ENCODE results near the gene DPH2.

DNA sequence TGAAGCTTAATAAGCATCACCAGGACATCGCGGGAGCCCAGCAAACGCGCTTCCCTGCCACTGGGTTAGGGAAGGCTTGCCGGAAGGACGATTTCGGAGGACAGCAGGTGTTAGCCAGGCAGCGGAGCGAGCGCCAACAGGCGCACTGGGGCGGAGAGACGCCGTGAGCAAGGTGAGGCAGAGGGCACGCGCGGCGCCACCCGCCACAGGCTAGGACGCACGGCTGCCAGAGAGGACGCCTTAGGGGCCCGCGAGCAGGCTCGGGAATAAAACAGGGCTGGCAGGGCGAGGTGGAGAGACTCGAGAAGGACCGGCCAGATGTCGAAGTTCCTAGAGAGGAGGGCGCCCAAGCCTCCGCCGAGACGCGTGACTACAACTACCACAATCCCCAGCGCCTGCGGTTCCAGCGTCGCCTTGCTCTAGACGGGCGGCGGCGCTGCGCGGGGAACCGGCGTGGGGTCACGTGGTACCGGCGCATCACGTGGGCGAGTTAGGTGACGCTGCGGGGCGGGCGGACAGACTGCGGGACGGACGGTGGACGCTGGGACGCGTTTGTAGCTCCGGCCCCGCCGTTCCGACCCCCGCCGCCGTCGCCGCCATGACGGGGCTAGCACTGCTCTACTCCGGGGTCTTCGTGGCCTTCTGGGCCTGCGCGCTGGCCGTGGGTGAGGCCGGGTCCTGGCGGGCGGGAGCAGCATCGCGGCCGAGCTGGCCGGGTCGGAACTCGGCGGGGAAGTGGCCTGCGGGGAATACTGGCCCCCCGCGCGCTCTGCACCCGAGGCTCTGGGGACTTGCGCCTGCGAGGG lies 4.8 kb downstream of the DPH2 start, which contains the start of gene ATP6V0B:
- TF ChIP-seq, protein P1, sequence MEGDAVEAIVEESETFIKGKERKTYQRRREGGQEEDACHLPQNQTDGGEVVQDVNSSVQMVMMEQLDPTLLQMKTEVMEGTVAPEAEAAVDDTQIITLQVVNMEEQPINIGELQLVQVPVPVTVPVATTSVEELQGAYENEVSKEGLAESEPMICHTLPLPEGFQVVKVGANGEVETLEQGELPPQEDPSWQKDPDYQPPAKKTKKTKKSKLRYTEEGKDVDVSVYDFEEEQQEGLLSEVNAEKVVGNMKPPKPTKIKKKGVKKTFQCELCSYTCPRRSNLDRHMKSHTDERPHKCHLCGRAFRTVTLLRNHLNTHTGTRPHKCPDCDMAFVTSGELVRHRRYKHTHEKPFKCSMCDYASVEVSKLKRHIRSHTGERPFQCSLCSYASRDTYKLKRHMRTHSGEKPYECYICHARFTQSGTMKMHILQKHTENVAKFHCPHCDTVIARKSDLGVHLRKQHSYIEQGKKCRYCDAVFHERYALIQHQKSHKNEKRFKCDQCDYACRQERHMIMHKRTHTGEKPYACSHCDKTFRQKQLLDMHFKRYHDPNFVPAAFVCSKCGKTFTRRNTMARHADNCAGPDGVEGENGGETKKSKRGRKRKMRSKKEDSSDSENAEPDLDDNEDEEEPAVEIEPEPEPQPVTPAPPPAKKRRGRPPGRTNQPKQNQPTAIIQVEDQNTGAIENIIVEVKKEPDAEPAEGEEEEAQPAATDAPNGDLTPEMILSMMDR (IDR thresholded peaks at IDR 0.05), result peak in 3 of 6 experiments; percentile 29 to 44 (median 31)
- TF ChIP-seq POLR2A (IDR thresholded peaks at IDR 0.05), result peak; percentile 81 to 94

Measured in thyroid gland (tissue), 4 donors.